Transverse colon (tissue), 4 donors: ENCODE results near the gene AP1S1.

Experiments
- CTCF ChIP-seq, 5 experiments: fragments of 200-600 bp in 3 of 5; fragments of 450-650 bp in 2 of 5; sonication (generic) in 3 of 5; IDR thresholded peaks; 1 replicate in 2 of 5; 2 replicates in 3 of 5; pipeline ENCODE4 v1.5.1; 2016 to 2017; ENCODE audit warnings: antibody characterized with exemption in 5 of 5, inconsistent platforms in 3 of 5, mild to moderate bottlenecking in 2 of 5, moderate library complexity in 1 of 5
- EP300 ChIP-seq: sonication (generic); formaldehyde crosslinking; IDR thresholded peaks from one replicate; pipeline ENCODE4 v1.6.1; 2017; ENCODE audit warnings: antibody characterized with exemption, low read depth
- POLR2A ChIP-seq: fragments of 450-650 bp; IDR thresholded peaks from one replicate; pipeline ENCODE4 v1.6.1; 2016; ENCODE audit warnings: antibody characterized with exemption, mild to moderate bottlenecking, moderate library complexity
- POLR2AphosphoS5 ChIP-seq, 3 donors: sonication (generic); formaldehyde crosslinking; IDR thresholded peaks; one replicate each; pipeline ENCODE4 v1.6.1; 2016; ENCODE audit warnings: antibody characterized with exemption in 3 of 3

DNA sequence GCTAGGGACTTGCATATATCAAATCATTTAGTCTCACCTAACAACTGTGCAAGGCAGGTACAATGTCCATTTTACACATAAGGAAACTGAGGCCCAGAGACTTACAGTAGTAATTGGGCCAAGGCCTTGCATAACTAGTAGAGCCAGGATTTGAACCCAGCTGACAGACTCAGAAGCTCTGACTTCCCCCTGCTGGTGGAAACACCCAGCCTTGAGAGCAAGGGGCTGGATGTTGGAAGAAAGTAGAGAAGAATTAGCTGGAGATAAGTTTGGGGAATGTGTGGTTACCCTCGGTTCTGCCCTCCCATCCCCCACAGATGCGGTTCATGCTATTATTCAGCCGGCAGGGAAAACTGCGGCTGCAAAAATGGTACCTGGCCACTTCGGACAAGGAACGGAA is 2.0 kb downstream of the AP1S1 start:
- TF ChIP-seq CTCF (IDR thresholded peaks at IDR 0.05) (no peak), EP300 (no peak), POLR2A (no peak), POLR2AphosphoS5 (IDR thresholded peaks at IDR 0.05) (no peak)
